NCI-H226 (cell line): ENCODE data around the gene KATNA1.

ENCODE experiments used
- DNase-seq: peaks from one replicate; pipeline ENCODE4 v3.0.0-alpha.2; 2015

KATNA1 gene

GRCh38 chr6:149608381-149608982, 40.0 kb downstream of the KATNA1 start:
- DNase-seq, result no peak

GRCh38 chr6:149600508-149600907, 48.0 kb downstream of the KATNA1 start:
- no peak for DNase-seq

GRCh38 chr6:149593408-149593807, 55.1 kb downstream of the KATNA1 start:
- no peak for DNase-seq

- DNase-seq, result no peak
Measured at GRCh38 chr6:149592983-149593382, 55.5 kb downstream of the KATNA1 start.

GRCh38 chr6:149586149-149586548, 62.4 kb downstream of the KATNA1 start:
- DNase-seq, result no peak

GRCh38 chr6:149581349-149581748, 67.2 kb downstream of the KATNA1 start:
- DNase-seq, result no peak

GRCh38 chr6:149580880-149581279, 67.6 kb downstream of the KATNA1 start:
- no peak for DNase-seq

GRCh38 chr6:149567945-149568585, 80.4 kb downstream of the KATNA1 start:
- no peak for DNase-seq

GRCh38 chr6:149567194-149567586, 81.3 kb downstream of the KATNA1 start:
- no peak for DNase-seq

- peak; percentile 56 for DNase-seq
Measured at GRCh38 chr6:149566410-149567193, 81.9 kb downstream of the KATNA1 start.

- peak; percentile 86 for DNase-seq
Measured at GRCh38 chr6:149565527-149566409, 82.7 kb downstream of the KATNA1 start, which contains the start of gene GINM1. GINM1 (plus strand) TSS chr6:149566375; CDS start chr6:149566415, 40 bp downstream.

GRCh38 chr6:149563928-149564325, 84.6 kb downstream of the KATNA1 start:
- DNase-seq, result no peak

GRCh38 chr6:149563203-149563927, 85.1 kb downstream of the KATNA1 start:
- peak; percentile 55 for DNase-seq

- DNase-seq, result peak; percentile 15
Measured at GRCh38 chr6:149560736-149561135, 87.8 kb downstream of the KATNA1 start.

- no peak for DNase-seq
Measured at GRCh38 chr6:149559389-149559788, 89.1 kb downstream of the KATNA1 start.

GRCh38 chr6:149558029-149558428, 90.5 kb downstream of the KATNA1 start:
- DNase-seq, result no peak

GRCh38 chr6:149551920-149552319, 96.6 kb downstream of the KATNA1 start:
- no peak for DNase-seq

- peak; percentile 92 for DNase-seq
Measured at GRCh38 chr6:149545754-149546471, 102.6 kb downstream of the KATNA1 start, which contains the start of gene PPIL4. PPIL4 (minus strand) TSS chr6:149546043; CDS start chr6:149546005, 38 bp downstream.

GRCh38 chr6:149545258-149545753, 103.2 kb downstream of the KATNA1 start:
- DNase-seq, result peak; percentile 19
